ENCODE measurements around the gene NEUROD6. TPM values are rescaled to one million over a fixed set of nuclear protein-coding genes. Genes with fewer than 3 reads are reported as not detected.

The NEUROD6 gene
- total RNA-seq, 1 donor from 2014 or later: not detected

DNA sequence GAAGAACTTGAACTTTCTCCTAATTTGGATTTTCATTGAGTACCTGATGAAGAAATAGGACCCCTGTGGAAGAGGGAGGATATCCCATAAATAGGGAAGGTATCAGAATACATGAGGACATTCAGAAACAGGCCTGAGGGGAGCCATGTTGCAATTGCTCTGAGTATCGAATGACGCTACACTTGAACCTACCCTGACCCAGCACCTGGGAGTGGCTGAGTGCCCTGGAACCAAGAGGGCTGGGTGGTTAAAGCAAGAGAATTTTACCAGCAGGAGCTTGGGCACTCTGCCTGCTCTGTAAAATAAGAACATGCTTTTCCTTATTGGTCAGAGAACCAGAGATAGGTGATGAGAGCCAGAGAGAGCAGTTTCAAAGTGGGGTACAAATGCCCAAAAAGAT, 7.2 kb downstream of the NEUROD6 start:
- TF ChIP-seq, protein P1, sequence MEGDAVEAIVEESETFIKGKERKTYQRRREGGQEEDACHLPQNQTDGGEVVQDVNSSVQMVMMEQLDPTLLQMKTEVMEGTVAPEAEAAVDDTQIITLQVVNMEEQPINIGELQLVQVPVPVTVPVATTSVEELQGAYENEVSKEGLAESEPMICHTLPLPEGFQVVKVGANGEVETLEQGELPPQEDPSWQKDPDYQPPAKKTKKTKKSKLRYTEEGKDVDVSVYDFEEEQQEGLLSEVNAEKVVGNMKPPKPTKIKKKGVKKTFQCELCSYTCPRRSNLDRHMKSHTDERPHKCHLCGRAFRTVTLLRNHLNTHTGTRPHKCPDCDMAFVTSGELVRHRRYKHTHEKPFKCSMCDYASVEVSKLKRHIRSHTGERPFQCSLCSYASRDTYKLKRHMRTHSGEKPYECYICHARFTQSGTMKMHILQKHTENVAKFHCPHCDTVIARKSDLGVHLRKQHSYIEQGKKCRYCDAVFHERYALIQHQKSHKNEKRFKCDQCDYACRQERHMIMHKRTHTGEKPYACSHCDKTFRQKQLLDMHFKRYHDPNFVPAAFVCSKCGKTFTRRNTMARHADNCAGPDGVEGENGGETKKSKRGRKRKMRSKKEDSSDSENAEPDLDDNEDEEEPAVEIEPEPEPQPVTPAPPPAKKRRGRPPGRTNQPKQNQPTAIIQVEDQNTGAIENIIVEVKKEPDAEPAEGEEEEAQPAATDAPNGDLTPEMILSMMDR (conservative IDR thresholded peaks at IDR 0.05): no peak
- no peak overlapping the region for H3K4me3 Mint-ChIP-seq
- H3K27ac Mint-ChIP-seq: no peak overlapping the region
- no peaks in the 10 kb centered on the region for H3K4me1 Mint-ChIP-seq (ENCODE audit: unreplicated experiment)
- DNase-seq (ENCODE audit: extremely low spot score, unreplicated experiment): no peak
- H3K27me3 Mint-ChIP-seq: peaks cover 70% of the 10 kb centered on the region
- no peaks in the 10 kb centered on the region for H3K9me3 Mint-ChIP-seq
- H3K36me3 Mint-ChIP-seq: no peaks in the 10 kb centered on the region

DNA sequence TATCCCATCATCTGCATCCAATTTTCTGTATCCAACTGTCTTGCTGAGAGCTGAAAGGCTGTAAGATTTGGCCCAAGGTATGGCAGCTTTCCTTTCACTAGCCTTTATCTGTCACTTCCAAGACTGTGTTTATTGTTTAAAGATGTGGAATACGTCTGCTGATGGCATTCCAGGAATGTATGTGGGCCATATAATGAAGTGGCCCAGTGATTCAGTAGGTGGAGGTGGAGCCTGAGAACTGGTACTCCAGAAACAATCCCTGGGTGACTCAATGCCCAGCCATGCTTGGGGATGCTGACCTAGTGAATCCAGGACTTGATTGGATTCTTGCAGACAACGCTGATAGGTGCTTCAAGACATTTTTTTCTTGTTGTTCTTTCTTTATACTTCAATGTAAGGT, 13.5 kb downstream of the NEUROD6 start:
- H3K27me3 Mint-ChIP-seq: peaks cover 13% of the 10 kb centered on the region
- no peak overlapping the region for H3K27ac Mint-ChIP-seq
- no peak for DNase-seq (ENCODE audit: extremely low spot score, unreplicated experiment)
- H3K4me1 Mint-ChIP-seq (ENCODE audit: unreplicated experiment): no peaks in the 10 kb centered on the region
- no peak overlapping the region for H3K4me3 Mint-ChIP-seq
- H3K9me3 Mint-ChIP-seq: peaks cover 4% of the 10 kb centered on the region
- no peaks in the 10 kb centered on the region for H3K36me3 Mint-ChIP-seq
- TF ChIP-seq, protein P1 (conservative IDR thresholded peaks at IDR 0.05): no peak

DNA sequence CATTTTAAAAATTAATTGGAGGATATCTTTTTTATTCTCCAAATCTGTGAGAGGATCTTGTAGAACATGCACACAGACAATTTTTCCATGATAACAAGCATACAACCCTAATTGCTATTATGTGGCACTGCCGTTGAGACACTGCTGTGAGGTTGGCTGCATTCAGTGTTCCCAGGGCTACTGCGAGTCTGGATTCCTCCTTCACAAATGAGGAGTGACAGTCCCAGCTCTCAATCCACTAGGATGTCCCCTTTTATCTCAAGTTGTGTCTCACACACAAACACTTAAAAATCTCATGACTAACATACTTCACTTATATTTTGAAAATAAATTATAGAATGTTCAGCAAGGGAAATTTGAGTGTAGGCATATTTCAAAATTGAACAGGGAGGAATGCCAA, 14.1 kb downstream of the NEUROD6 start:
- Mint-ChIP-seq H3K4me1 (ENCODE audit: unreplicated experiment) (no peaks in the 10 kb centered on the region), H3K27ac (no peak overlapping the region), H3K36me3 (no peaks in the 10 kb centered on the region), H3K27me3 (peaks cover 7% of the 10 kb centered on the region), H3K4me3 (no peak overlapping the region), H3K9me3 (peaks cover 4% of the 10 kb centered on the region)
- TF ChIP-seq, protein P1 (conservative IDR thresholded peaks at IDR 0.05): no peak
- DNase-seq (ENCODE audit: extremely low spot score, unreplicated experiment): no peak

DNA sequence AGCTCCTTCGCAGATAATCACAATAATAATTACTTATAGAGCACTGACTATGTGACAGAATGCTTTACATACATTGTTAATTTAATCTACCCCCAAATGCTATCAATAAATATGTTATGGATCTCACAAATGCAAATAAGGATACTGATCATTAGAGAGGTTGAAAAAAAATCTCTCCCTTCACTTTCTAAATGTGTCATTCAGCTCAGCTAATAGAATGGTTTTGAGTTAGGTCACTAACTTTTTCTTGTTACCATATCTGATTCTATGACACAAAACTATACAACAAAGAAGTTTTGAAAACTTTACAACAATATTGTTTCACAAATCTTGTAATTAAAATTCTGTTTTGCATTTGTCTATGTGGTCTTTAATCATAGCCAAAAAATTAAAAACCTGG, 17.4 kb downstream of the NEUROD6 start:
- H3K4me1 Mint-ChIP-seq (ENCODE audit: unreplicated experiment): no peaks in the 10 kb centered on the region
- no peaks in the 10 kb centered on the region for H3K36me3 Mint-ChIP-seq
- TF ChIP-seq, protein P1 (conservative IDR thresholded peaks at IDR 0.05): no peak
- peaks cover 4% of the 10 kb centered on the region for H3K9me3 Mint-ChIP-seq
- no peak for DNase-seq (ENCODE audit: extremely low spot score, unreplicated experiment)
- no peaks in the 10 kb centered on the region for H3K27me3 Mint-ChIP-seq
- H3K4me3 Mint-ChIP-seq: no peak overlapping the region
- H3K27ac Mint-ChIP-seq: no peak overlapping the region

DNA sequence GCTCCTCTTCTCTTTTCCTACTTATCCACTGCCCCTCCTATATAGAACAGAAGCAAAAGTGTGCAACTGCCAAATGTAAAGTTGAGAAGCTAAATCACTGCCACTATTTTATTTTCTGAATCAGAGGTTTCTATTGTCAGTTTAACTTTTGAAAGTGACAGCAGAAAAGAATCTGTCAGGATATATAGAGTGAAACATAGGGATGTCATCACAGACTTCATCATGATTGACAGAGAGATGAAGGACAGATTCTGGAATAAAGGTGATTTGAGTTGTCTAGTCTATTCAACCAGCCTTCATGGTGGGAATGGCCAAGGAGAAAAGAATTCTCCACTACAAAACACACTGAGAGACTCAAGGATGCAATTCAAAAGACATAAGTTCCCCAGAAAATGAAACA, 19.9 kb downstream of the NEUROD6 start:
- TF ChIP-seq, protein P1 (conservative IDR thresholded peaks at IDR 0.05): no peak
- no peak for DNase-seq (ENCODE audit: extremely low spot score, unreplicated experiment)
- peaks cover 3% of the 10 kb centered on the region for H3K9me3 Mint-ChIP-seq
- H3K27me3 Mint-ChIP-seq: peaks cover 4% of the 10 kb centered on the region
- no peaks in the 10 kb centered on the region for H3K36me3 Mint-ChIP-seq
- H3K27ac Mint-ChIP-seq: no peak overlapping the region
- H3K4me3 Mint-ChIP-seq: no peak overlapping the region
- no peaks in the 10 kb centered on the region for H3K4me1 Mint-ChIP-seq (ENCODE audit: unreplicated experiment)

DNA sequence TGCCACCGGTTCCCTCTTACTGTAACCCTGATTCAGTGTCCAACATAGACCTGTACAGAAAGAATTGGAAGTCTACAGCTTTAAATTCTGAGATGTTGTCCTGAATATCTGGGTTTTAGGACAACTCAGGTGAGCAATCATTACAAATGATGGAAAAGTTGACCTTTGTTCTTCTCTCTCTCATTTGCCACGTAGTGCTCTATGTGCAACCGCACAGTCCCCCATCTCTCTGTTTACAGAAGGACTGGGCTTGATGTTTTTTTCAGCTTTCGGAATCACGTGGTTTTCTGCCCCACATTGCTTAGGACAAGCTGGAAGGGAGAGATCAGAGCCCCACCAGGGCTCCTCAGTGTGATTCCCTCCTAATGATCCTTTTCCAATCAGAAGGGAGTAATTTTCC, 22.2 kb downstream of the NEUROD6 start:
- Mint-ChIP-seq H3K9me3 (no peaks in the 10 kb centered on the region), H3K36me3 (no peaks in the 10 kb centered on the region), H3K27me3 (peaks cover 4% of the 10 kb centered on the region), H3K27ac (no peak overlapping the region), H3K4me1 (ENCODE audit: unreplicated experiment) (no peaks in the 10 kb centered on the region), H3K4me3 (no peak overlapping the region)
- TF ChIP-seq, protein P1 (conservative IDR thresholded peaks at IDR 0.05): no peak
- DNase-seq (ENCODE audit: extremely low spot score, unreplicated experiment): no peak

All from type B pancreatic cell (in vitro differentiated cells).